Uterus (tissue), 2 donors: ENCODE measurements around the gene NLGN3.

ENCODE experiments used
- CTCF ChIP-seq, 4 experiments: fragments of 200-600 bp in 2 of 4; fragments of 450-650 bp in 2 of 4; sonication (generic) in 2 of 4; IDR thresholded peaks; one replicate each; pipeline ENCODE4 v1.5.1; 2016 to 2019; ENCODE audit warnings: antibody characterized with exemption in 4 of 4, mild to moderate bottlenecking in 2 of 4, moderate library complexity in 1 of 4
- POLR2A ChIP-seq, 2 donors: fragments of 450-650 bp; IDR thresholded peaks; one replicate each; pipeline ENCODE4 v1.6.1; 2016; ENCODE audit warnings: antibody characterized with exemption in 2 of 2, mild to moderate bottlenecking in 1 of 2, moderate library complexity in 1 of 2

DNA sequence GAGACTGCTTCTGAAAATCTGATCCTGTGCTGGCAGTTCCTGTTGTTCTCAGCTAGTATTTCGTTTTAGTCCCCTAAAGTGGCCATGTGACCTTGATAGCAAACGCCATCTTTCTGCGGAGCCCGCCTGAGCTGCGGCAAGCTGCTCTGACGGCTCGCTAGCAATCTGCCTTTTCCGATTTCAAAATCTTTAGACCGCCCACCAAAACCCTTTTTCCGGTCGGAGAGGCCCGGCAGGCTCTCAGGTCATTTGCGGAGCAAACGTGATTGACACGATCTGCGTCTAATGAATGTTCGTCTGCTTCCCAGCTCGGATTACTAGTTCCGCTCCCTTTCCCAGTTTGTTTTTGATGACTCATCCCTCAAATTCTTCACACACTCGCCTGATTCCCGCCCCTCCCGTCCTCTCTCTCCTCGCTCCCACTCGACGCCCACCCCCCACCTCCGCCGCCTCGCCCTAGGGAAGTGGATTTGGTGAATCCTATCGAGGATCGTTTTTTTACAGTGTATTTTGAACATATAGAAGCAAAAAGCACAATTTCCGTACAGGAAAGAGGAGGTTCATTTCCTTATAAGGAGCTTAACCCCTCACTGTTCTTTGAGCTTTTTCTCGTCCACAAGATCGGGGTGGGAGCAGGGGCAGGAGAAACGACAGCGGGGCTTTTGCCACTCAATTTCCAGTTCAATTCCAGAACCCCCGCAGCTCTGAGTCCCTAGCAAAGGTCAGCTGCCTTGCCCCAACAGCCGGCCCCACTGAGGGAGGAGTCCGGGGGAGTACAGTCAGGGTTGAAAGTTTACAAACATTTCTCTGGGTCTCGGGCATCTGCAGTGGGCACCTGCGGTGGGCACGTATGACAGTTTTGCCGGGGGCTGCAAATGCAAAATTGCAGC, 37.5 kb downstream of the NLGN3 start:
- TF ChIP-seq CTCF (IDR thresholded peaks at IDR 0.05) (no peak), POLR2A (IDR thresholded peaks at IDR 0.05) (peak; percentile 76 to 84)
